H1 (cell line): ENCODE measurements around the gene LSM4. TPM values are rescaled to one million over a fixed set of nuclear protein-coding genes. Genes with fewer than 3 reads are reported as not detected.
A peak's percentile ranks its signal among the peaks of the same experiment; 100 is the strongest.

Experiments
- CTCF ChIA-PET: fragments of 300-600 bp; sonication (Branson Sonifier 250); formaldehyde crosslinking; loops from one replicate; lab custom pipeline; 2021; ENCODE audit not compliant: partially characterized antibody; lab: Charles Lee
- POLR2A ChIA-PET: fragments of 300-600 bp; sonication (Branson Sonifier 250); formaldehyde crosslinking; loops from one replicate; lab custom pipeline; 2021; ENCODE audit warnings: inconsistent platforms; ENCODE audit not compliant: partially characterized antibody; lab: Charles Lee
- DNase-seq, 2 experiments: peaks; one replicate each; pipeline versions ENCODE4 v3.0.0 to v3.0.0-alpha.2; 2010 to 2022; ENCODE audit warnings: low spot score in 2 of 2, low read depth in 1 of 2, mixed read lengths in 1 of 2
- FAIRE-seq: peaks from 2 replicates; lab custom pipeline; 2011; peaks lifted over from hg19 to GRCh38; lab: Jason Lieb, UNC
- H2AFZ ChIP-seq: 2 replicates; pipeline ENCODE4 v1.8.1; 2012; ENCODE audit warnings: low read length, inconsistent platforms
- H2AK5ac ChIP-seq: 2 replicates; pipeline ENCODE4 v1.6.1; 2013; ENCODE audit warnings: low read depth, low read length
- H2BK120ac ChIP-seq: replicated peaks from 2 replicates; pipeline ENCODE3; 2013; ENCODE audit warnings: low read depth, low read length, inconsistent platforms
- H2BK12ac ChIP-seq: 2 replicates; pipeline ENCODE4 v1.6.1; 2013; ENCODE audit warnings: low read depth, low read length
- H2BK15ac ChIP-seq: 2 replicates; pipeline ENCODE4 v1.6.1; 2013; ENCODE audit warnings: low read length
- H2BK20ac ChIP-seq: 2 replicates; pipeline ENCODE4 v1.6.1; 2013; ENCODE audit warnings: low read length
- H2BK5ac ChIP-seq: 2 replicates; pipeline ENCODE4 v1.6.1; 2013; ENCODE audit warnings: low read depth, low read length
- H3K14ac ChIP-seq: 2 replicates; pipeline ENCODE4 v1.6.1; 2013; ENCODE audit warnings: inconsistent platforms; ENCODE audit not compliant: insufficient read length
- H3K18ac ChIP-seq: 2 replicates; pipeline ENCODE4 v1.6.1; 2013; ENCODE audit warnings: low read length; ENCODE audit errors: extremely low read depth
- H3K23ac ChIP-seq: 2 replicates; pipeline ENCODE4 v1.6.1; 2013; ENCODE audit warnings: inconsistent platforms; ENCODE audit not compliant: insufficient read length
- H3K23me2 ChIP-seq: 2 replicates; pipeline ENCODE4 v1.6.1; 2013; ENCODE audit warnings: low read depth, low read length
- H3K27ac ChIP-seq: 2 replicates; pipeline ENCODE4 v1.6.1; 2011; ENCODE audit warnings: low read depth, low read length, inconsistent platforms
- H3K27me3 ChIP-seq, 4 experiments: replicated peaks in 1 of 4; 1 replicate in 1 of 4; 2 replicates in 3 of 4; pipeline versions ENCODE4 v1.6.1 to v1.8.1; 2011 to 2013; ENCODE audit warnings: low read length in 3 of 4, mild to moderate bottlenecking in 3 of 4, inconsistent platforms in 2 of 4, mixed read lengths in 2 of 4, moderate library complexity in 1 of 4; ENCODE audit not compliant: control insufficient read depth in 3 of 4, insufficient read depth in 3 of 4; ENCODE audit errors: extremely low read depth in 1 of 4
- H3K36me3 ChIP-seq, 4 experiments: 2 replicates each; pipeline versions ENCODE4 v1.6.1 to v1.8.1; 2011 to 2013; ENCODE audit warnings: mild to moderate bottlenecking in 4 of 4, low read length in 3 of 4, moderate library complexity in 2 of 4, control low read depth in 1 of 4, inconsistent platforms in 1 of 4; ENCODE audit not compliant: insufficient read depth in 4 of 4, control insufficient read depth in 2 of 4
- H3K4ac ChIP-seq: replicated peaks from 2 replicates; pipeline ENCODE3; 2013; ENCODE audit warnings: low read length, low read depth, mixed read lengths, inconsistent platforms; ENCODE audit not compliant: insufficient read length
- H3K4me1 ChIP-seq, 4 experiments: replicated peaks in 1 of 4; 1 replicate in 1 of 4; 2 replicates in 3 of 4; pipeline versions ENCODE4 v1.6.1 to v1.8.1; 2011 to 2013; ENCODE audit warnings: low read length in 3 of 4, inconsistent platforms in 2 of 4, mixed read lengths in 1 of 4; ENCODE audit not compliant: insufficient read depth in 4 of 4, control insufficient read depth in 3 of 4
- H3K4me2 ChIP-seq, 2 experiments: 2 replicates each; pipeline versions ENCODE4 v1.6.1 to v1.8.1; 2011 to 2013; ENCODE audit warnings: low read depth in 2 of 2, low read length in 2 of 2, control low read depth in 1 of 2, inconsistent platforms in 1 of 2, mild to moderate bottlenecking in 1 of 2; ENCODE audit not compliant: insufficient read depth in 1 of 2
- H3K4me3 ChIP-seq, 4 experiments: fragments of 200-600, 300-600 bp in 1 of 4; sonication (generic), shearing (Covaris generic), sonication (Bioruptor Twin) in 1 of 4; 2 replicates each; pipeline versions ENCODE4 v1.5.1 to v1.8.1; 2011 to 2016; ENCODE audit warnings: low read length in 4 of 4, low read depth in 3 of 4, control low read depth in 2 of 4, inconsistent platforms in 2 of 4, mild to moderate bottlenecking in 2 of 4, mixed read lengths in 1 of 4, moderate library complexity in 1 of 4; ENCODE audit not compliant: insufficient read depth in 2 of 4; ENCODE audit errors: extremely low read depth in 1 of 4
- H3K56ac ChIP-seq: replicated peaks from 2 replicates; pipeline ENCODE3; 2013; ENCODE audit warnings: low read depth, mild to moderate bottlenecking, mixed read lengths, low read length, inconsistent platforms; ENCODE audit not compliant: insufficient read length
- H3K79me1 ChIP-seq: 2 replicates; pipeline ENCODE4 v1.6.1; 2013; ENCODE audit warnings: low read depth, low read length, control low read depth
- H3K79me2 ChIP-seq, 2 experiments: 2 replicates each; pipeline versions ENCODE4 v1.6.1 to v1.8.1; 2012 to 2013; ENCODE audit warnings: low read length in 2 of 2, mild to moderate bottlenecking in 2 of 2, inconsistent platforms in 1 of 2; ENCODE audit not compliant: insufficient read depth in 2 of 2, control insufficient read depth in 1 of 2
- H3K9ac ChIP-seq, 4 experiments: replicated peaks in 1 of 4; 1 replicate in 1 of 4; 2 replicates in 3 of 4; pipeline versions ENCODE4 v1.6.1 to v1.8.1; 2011 to 2013; ENCODE audit warnings: low read depth in 3 of 4, low read length in 3 of 4, control low read depth in 2 of 4, mild to moderate bottlenecking in 2 of 4, moderate library complexity in 2 of 4, inconsistent platforms in 1 of 4; ENCODE audit errors: extremely low read depth in 1 of 4
- H3K9me3 ChIP-seq, 2 experiments: 2 replicates each; pipeline versions ENCODE4 v1.6.1 to v1.8.1; 2012 to 2013; ENCODE audit warnings: mild to moderate bottlenecking in 2 of 2, moderate library complexity in 2 of 2, control low read depth in 1 of 2, inconsistent platforms in 1 of 2, low read depth in 1 of 2, low read length in 1 of 2, mixed read lengths in 1 of 2; ENCODE audit not compliant: insufficient read depth in 2 of 2
- H4K20me1 ChIP-seq, 2 experiments: replicated peaks in 1 of 2; 2 replicates each; pipeline versions ENCODE3 to v1.8.1; 2011 to 2013; ENCODE audit warnings: inconsistent platforms in 2 of 2, low read length in 2 of 2, mild to moderate bottlenecking in 1 of 2; ENCODE audit not compliant: insufficient read depth in 2 of 2, control insufficient read depth in 1 of 2
- H4K5ac ChIP-seq: 2 replicates; pipeline ENCODE4 v1.6.1; 2013; ENCODE audit warnings: low read length, low read depth, mixed read lengths, inconsistent platforms; ENCODE audit not compliant: insufficient read length
- H4K8ac ChIP-seq: 2 replicates; pipeline ENCODE4 v1.8.0; 2013; ENCODE audit warnings: mild to moderate bottlenecking, moderate library complexity, low read length, inconsistent platforms; ENCODE audit not compliant: insufficient read depth; ENCODE audit errors: extremely low read depth
- H4K91ac ChIP-seq: replicated peaks from 2 replicates; pipeline ENCODE3; 2013; ENCODE audit warnings: low read length, mixed read lengths, inconsistent platforms; ENCODE audit not compliant: insufficient read length
- MAFK ChIP-seq: IDR thresholded peaks from 2 replicates; pipeline ENCODE4 v1.6.1; 2012; ENCODE audit warnings: low read depth, mild to moderate bottlenecking, improper control_type of control experiment, low read length
- WGBS, 2 experiments: shearing (Covaris generic) in 1 of 2; methylation state at CpG; one replicate each; pipeline versions ENCODE4 v1.1.6 to v1.1.7; 2013 to 2015; ENCODE audit warnings: low lambda C conversion rate in 2 of 2, mixed read lengths in 2 of 2, inconsistent platforms in 1 of 2, low coverage in 1 of 2, missing lambda C conversion rate in 1 of 2; ENCODE audit not compliant: insufficient replicate concordance in 2 of 2, insufficient coverage in 1 of 2, insufficient read length in 1 of 2; ENCODE audit errors: extremely low coverage in 1 of 2, missing lambda C conversion rate in 1 of 2; 5-methylcytosine and 5-hydroxymethylcytosine counted together
- polyA plus RNA-seq, 7 experiments: library from polyadenylated mRNA; depleted of rRNA in 3 of 7; stranded (reverse) in 5 of 7; unstranded in 2 of 7; fragments of >200 nt in 5 of 7; fragments of 200-250 nt in 2 of 7; gene quantifications; 1 replicate in 5 of 7; 2 replicates in 1 of 7; 4 replicates in 1 of 7; pipeline versions ENCODE4 v1.2.1 to v1.2.3, GENCODE V29; 2011 to 2013; ENCODE audit warnings: missing spikeins in 2 of 7, mixed read lengths in 2 of 7
- total RNA-seq: library from RNA; stranded (reverse); fragmentation: NEBNext Ultra II Directional; extraction: Animal tissue kit (Norgen Biotek cat#: 25700); gene quantifications from 2 replicates; pipeline ENCODE4 v1.2.1, GENCODE V29; 2021

Gene LSM4
- total and polyA plus RNA-seq, 2 of the 8 experiments (the other 6 are each of a cell fraction or from before 2014, with no cell fraction given) = 302 to 319 TPM

DNA sequence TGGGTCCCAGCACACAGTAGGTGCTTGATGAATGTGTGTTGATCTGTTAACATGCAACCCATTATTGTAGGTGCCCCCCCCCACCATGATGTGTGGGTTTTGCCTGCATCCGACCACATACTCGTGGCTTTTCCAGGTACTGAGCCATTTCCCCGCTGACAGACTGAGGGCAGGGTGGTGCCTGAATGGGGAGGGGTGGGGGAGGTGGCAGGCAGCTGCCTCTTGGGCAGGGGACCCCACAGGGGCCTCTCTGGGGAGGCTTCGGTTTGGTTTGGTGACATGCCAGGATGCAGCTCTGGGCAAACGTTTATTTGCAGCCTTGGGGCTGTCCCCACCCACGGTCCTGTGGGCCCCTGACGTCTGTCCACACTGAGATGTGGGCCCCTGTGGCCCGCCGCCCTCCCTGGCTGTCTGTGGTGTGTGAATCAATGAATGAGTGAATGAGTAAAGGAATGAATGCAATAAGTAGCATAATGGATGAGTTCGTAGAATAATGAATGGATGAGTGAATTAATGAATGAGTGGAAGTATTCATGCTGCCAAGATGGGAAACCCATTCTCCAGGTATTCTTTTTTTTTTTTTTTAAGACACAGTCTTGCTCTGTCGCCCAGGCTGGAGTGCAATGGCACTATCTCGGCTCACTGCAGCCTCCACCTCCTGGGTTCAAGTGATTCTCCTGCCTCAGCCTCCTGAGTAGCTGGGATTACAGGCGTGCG, 32.4 kb downstream of the LSM4 start:
- Histone ChIP-seq H3K4ac (no peak overlapping the region), H3K9me3 (no peaks in the 10 kb centered on the region), H2AFZ (no peak overlapping the region), H2BK120ac (peak overlapping the region; percentile 10), H3K18ac (peak overlapping the region; percentile 56; the same call in 1 of the 2 replicates), H3K27ac (no peak overlapping the region), H3K23me2 (peaks cover 27% of the 10 kb centered on the region), H3K36me3 (no peaks in the 10 kb centered on the region), H3K9ac (no peak overlapping the region), H3K4me3 (no peak overlapping the region), H4K8ac (no peak overlapping the region; the same call in 1 of the 2 replicates), H3K4me1 (peaks cover 4 to 37% (median 28%) of the 10 kb centered on the region in 4 experiments), H4K91ac (peak overlapping the region; percentile 86), H2BK12ac (peak overlapping the region; percentile 94; the same call in 1 of the 2 replicates), H3K79me1 (no peaks in the 10 kb centered on the region), H2BK15ac (no peak overlapping the region; the same call in 1 of the 2 replicates), H4K5ac (no peak overlapping the region), H3K4me2 (peak overlapping the region in 1 of 2 experiments; percentile 75; a peak in 1 of 4 replicates), H2BK5ac (no peak overlapping the region; the same call in 1 of the 2 replicates), H2BK20ac (0 out of 2 replicates have a peak overlapping the region, but pooled peaks have one; percentile 32), H3K27me3 (peaks cover 0 to 6% (median 0%) of the 10 kb centered on the region in 4 experiments; a peak in 3 of 7 replicates), H4K20me1 (peaks cover 0 to 6% of the 10 kb centered on the region in 2 experiments), H3K79me2 (no peaks in the 10 kb centered on the region), H2AK5ac (peak overlapping the region; percentile 89), H3K56ac (no peak overlapping the region), H3K14ac (no peak overlapping the region), H3K23ac (no peak overlapping the region)
- 86 to 100% methylated on average over 1 to 12 of the region's 14 CpGs for WGBS, 2 experiments
- no peak for FAIRE-seq
- no peak for TF ChIP-seq MAFK
- DNase-seq = no peak
- POLR2A ChIA-PET = interaction anchor here (1.0 to 6.2 kb wide), 4 partner anchors 10 to 127 kb away, joined by 3 to 237 read pairs (median 42); partner anchors contain the start of genes JUND and SSBP4
- CTCF ChIA-PET = interaction anchor here (0.8 to 2.6 kb wide), 4 partner anchors 11 to 43 kb away, joined by 4 to 8 read pairs (median 4); no protein-coding TSS in a partner anchor
